Activated T-helper 1 cell treated with anti-CD3 and anti-CD28 coated beads, Interleukin-12 subunit alpha, Interleukin-12 subunit beta, Interleukin-2, Interleukin-4 antibody, amounts not matched to agents 30 ng/mL and 10 ng/mL and 1 ng/mL, durations not matched to agents 14 hours and 24 hours and 36 hours (primary cell): ENCODE measurements around the gene PXMP4. TPM values are rescaled to one million over a fixed set of nuclear protein-coding genes. Genes with fewer than 3 reads are reported as not detected.
"Not testable (repeated sequence)": the region's sequence is repeated elsewhere in the genome, so short reads cannot be mapped to it uniquely, and the experiment has no call there.

Experiments used
- DNase-seq: peaks from one replicate; pipeline ENCODE4 v3.0.0; 2021; ENCODE audit warnings: low spot score
- H3K27ac Mint-ChIP-seq: one replicate; pipeline ENCODE4 v1.8.0; 2021; ENCODE audit warnings: mild to moderate bottlenecking, mixed read lengths
- H3K27me3 Mint-ChIP-seq: one replicate; pipeline ENCODE4 v1.8.0; 2022; ENCODE audit warnings: mild to moderate bottlenecking, moderate library complexity, mixed read lengths; ENCODE audit not compliant: insufficient read depth
- H3K36me3 Mint-ChIP-seq: one replicate; pipeline ENCODE4 v1.8.0; 2021; ENCODE audit warnings: low read depth, mixed read lengths
- H3K4me1 Mint-ChIP-seq: one replicate; pipeline ENCODE4 v1.8.0; 2021; ENCODE audit warnings: low read depth, mixed read lengths
- H3K4me3 Mint-ChIP-seq: one replicate; pipeline ENCODE4 v1.8.0; 2021; ENCODE audit warnings: mild to moderate bottlenecking, moderate library complexity, mixed read lengths
- H3K9me3 Mint-ChIP-seq: one replicate; pipeline ENCODE4 v1.8.0; 2021; ENCODE audit warnings: mixed read lengths
- intact Hi-C: fragments of 100-400 bp; cut with micrococcal nuclease; formaldehyde crosslinking; loops from one replicate; pipeline ENCODE4 v1.15.1; 2024
- total RNA-seq: library from RNA; stranded (reverse); gene quantifications from 2 replicates; pipeline ENCODE4 v1.2.3, GENCODE V29; 2022

The PXMP4 gene, protein sequence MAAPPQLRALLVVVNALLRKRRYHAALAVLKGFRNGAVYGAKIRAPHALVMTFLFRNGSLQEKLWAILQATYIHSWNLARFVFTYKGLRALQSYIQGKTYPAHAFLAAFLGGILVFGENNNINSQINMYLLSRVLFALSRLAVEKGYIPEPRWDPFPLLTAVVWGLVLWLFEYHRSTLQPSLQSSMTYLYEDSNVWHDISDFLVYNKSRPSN
- total RNA-seq: 7.3 and 7.9 TPM in 2 replicates

DNA sequence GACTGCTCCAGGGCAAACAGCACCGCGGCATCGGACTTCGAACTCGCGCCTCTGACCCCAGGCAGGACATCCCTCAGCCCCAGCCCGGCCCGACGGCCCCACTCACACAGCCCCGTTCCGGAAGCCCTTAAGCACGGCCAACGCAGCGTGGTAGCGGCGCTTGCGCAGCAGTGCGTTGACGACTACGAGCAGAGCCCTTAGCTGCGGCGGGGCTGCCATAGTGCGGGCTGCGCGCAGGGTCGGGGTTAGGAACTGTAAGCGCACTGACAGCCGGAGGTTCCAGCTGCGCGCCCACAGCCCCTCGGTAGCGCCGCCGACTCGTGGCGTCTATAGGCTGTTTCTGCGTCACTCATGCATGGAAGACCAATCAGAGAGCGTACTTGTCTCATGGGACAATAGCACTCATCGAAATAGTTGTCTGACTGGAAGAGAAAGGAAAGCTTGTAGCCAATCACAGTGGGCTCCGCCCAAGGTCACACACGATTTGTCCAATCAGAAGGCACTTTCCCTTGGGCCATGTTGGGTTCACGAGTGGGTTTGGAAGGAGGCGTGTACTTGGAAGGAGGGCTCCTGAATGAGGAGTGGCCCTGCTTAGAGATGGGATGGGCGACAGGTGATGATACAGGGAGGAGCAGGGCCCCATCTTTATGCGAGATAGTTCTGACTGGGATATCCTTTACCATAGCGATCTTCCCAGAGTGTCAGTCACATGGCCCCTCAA lies at the start of gene PXMP4:
Gene PXMP4, minus strand, starts transcription at position 322 of the 721 bp plus-strand sequence. Its CDS starts 103 bp downstream, at position 219.
- H3K36me3 Mint-ChIP-seq: peaks cover 7% of the 10 kb centered on the region
- peaks cover 3% of the 10 kb centered on the region for H3K9me3 Mint-ChIP-seq
- H3K4me1 Mint-ChIP-seq: peaks cover 30% of the 10 kb centered on the region
- intact Hi-C loops: loop anchor here (1.0 to 5.0 kb wide), 8 partner anchors 11 to 272 kb away; partner anchors contain the start of genes ACTL10, CBFA2T2, CHMP4B and E2F1
- H3K4me3 Mint-ChIP-seq: peak within 1 kb of the TSS; percentile 85
- H3K27ac Mint-ChIP-seq: peak within 1 kb of the TSS; percentile 93
- DNase-seq: peak; percentile 88
- H3K27me3 Mint-ChIP-seq: no peaks in the 10 kb centered on the region

DNA sequence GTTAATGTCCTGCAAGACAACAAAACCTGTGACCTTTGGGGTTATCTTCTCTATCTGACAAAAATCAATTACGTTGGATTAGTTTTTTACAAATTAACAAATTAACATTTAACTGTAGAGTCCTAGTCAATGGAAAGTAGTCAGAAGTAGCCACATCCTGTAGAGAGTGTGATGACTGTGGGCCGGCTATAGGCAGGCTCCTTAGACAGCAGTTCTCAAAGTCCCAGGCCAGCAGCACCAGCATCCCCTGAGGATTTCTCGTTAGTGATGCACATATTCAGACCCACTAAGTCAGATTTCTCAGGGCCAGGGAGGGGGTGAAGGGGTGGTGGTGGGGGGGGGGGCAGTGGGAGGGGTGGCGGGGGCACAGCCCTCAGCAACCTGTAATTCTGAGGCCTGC lies 48.9 kb upstream of the PXMP4 start:
- intact Hi-C loops: no loop called here
- no peak overlapping the region for H3K27ac Mint-ChIP-seq
- no peaks in the 10 kb centered on the region for H3K27me3 Mint-ChIP-seq
- H3K36me3 Mint-ChIP-seq: peaks cover 16% of the 10 kb centered on the region
- no peak for DNase-seq
- H3K4me3 Mint-ChIP-seq: no peak overlapping the region
- H3K4me1 Mint-ChIP-seq: peaks cover 9% of the 10 kb centered on the region
- no peaks in the 10 kb centered on the region for H3K9me3 Mint-ChIP-seq

DNA sequence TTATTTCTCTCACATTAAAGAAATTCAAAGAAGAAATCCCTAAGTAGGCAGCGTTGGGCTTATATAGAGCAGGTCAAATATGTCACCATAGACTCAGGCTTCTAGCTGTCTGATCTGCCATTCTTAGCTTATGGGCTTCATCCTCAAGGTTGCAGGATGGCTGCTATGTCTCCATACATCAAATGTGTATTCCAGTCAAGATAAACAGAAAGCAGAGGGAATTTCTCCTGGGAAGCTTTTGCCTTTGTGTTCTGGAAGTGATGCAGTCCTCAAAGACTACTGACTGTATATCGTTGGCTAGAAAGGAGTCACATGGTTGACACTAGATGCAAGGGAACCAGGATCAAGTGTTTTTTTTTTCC lies 47.6 kb upstream of the PXMP4 start:
- Mint-ChIP-seq H3K36me3 (peaks cover 16% of the 10 kb centered on the region), H3K27ac (no peak overlapping the region), H3K4me1 (peaks cover under 1% of the 10 kb centered on the region), H3K27me3 (no peaks in the 10 kb centered on the region), H3K4me3 (no peak overlapping the region), H3K9me3 (no peaks in the 10 kb centered on the region)
- DNase-seq: no peak
- intact Hi-C loops: no loop called here

DNA sequence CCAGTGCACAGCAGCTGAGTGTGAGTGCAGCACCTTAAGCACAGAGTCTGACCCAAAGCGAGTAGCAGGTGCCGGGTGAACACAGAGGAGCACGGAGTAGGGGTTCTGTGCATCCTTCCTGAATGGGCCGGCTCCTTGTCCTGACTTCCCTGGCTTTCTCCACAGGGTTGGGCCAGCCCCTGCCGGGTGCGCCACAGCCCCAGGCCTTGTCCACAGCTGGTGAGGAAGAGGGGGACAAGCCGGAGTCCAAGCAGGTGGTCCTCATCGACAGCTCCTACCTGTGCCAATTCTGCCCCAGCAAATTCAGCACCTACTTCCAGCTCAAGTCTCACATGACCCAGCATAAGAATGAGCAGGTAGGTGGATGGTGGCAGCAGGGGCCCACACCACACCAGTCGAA lies 46.6 kb upstream of the PXMP4 start:
- Mint-ChIP-seq H3K4me3 (no peak overlapping the region), H3K4me1 (no peaks in the 10 kb centered on the region), H3K27ac (no peak overlapping the region), H3K9me3 (no peaks in the 10 kb centered on the region), H3K36me3 (peaks cover 15% of the 10 kb centered on the region), H3K27me3 (no peaks in the 10 kb centered on the region)
- intact Hi-C loops: no loop called here
- DNase-seq: no peak

DNA sequence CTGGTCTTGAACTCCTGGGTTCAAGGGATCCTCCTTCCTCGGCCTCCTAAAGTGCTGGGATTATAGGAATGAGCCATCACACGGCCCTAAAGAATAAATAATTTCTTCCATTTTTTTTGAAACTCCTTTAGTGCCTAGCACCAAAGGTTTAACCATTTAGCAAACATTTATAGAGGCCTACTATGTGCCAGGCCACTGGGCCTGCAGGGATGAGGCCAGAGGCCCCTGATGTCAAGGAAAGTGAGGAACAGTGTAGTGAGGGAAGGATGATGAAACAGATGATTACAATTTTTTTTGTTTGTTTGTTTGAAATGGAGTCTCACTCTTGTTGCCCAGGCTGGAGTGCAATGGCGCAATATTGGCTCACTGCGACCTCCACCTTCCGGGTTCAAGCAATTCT lies 45.5 kb upstream of the PXMP4 start:
- no peaks in the 10 kb centered on the region for H3K4me1 Mint-ChIP-seq
- no peaks in the 10 kb centered on the region for H3K27me3 Mint-ChIP-seq

DNA sequence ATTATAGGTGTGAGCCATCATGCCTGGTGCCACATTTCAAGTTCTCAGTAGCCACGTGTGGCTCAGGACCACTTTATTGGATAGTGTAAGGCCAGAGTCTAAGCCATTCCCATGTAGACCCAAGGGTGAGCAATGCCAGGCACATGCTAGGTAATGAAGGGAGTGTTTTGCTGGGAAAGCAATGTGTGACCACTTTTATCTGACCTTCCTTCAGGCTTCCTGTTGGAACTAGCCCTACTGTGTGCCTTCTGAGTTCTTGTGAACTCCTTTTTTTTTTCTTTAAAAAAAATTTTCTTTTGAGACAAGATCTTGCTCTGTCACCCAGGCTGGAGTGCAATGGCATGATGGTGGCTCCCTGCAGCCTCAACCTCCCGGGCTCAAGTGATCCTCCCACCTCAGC lies 45.0 kb upstream of the PXMP4 start:
- DNase-seq: no peak
- no peaks in the 10 kb centered on the region for H3K9me3 Mint-ChIP-seq
- H3K27ac Mint-ChIP-seq: no peak overlapping the region
- H3K36me3 Mint-ChIP-seq: peaks cover 15% of the 10 kb centered on the region
- no peaks in the 10 kb centered on the region for H3K4me1 Mint-ChIP-seq
- no peak overlapping the region for H3K4me3 Mint-ChIP-seq
- intact Hi-C loops: no loop called here
- no peaks in the 10 kb centered on the region for H3K27me3 Mint-ChIP-seq

More for the DNA sequence above, 45.5 kb upstream of the PXMP4 start:
- intact Hi-C loops: no loop called here
- DNase-seq: no peak
- peaks cover 15% of the 10 kb centered on the region for H3K36me3 Mint-ChIP-seq
- no peak overlapping the region for H3K4me3 Mint-ChIP-seq
- no peak overlapping the region for H3K27ac Mint-ChIP-seq
- H3K9me3 Mint-ChIP-seq: no peaks in the 10 kb centered on the region

DNA sequence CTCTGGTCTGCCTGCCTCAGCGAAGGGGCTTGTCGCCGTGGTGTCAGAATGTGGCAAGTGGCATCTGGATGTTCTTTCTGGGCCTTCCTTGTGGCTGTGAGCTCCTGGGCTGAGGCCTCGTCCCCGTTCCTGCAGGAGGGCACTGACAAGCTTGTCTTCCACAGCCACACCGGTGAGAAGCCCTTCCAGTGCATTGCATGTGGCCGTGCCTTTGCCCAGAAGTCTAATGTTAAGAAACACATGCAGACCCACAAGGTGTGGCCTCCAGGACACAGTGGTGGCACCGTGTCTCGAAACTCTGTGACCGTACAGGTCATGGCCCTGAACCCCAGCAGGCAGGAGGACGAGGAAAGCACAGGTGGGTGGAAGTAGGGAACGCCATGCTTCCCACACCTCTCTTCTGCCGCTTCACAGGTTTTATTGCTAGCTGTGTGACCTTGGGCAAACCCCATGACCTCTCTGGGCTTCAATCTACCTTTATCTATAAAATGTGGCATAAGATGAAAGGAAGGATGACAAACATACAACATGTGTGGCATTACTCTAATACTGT lies 41.7 kb upstream of the PXMP4 start:
- no peak for DNase-seq
- intact Hi-C loops: no loop called here
- H3K27ac Mint-ChIP-seq: no peak overlapping the region
- H3K4me3 Mint-ChIP-seq: no peak overlapping the region
- H3K9me3 Mint-ChIP-seq: peaks cover 6% of the 10 kb centered on the region
- no peaks in the 10 kb centered on the region for H3K27me3 Mint-ChIP-seq
- peaks cover 5% of the 10 kb centered on the region for H3K4me1 Mint-ChIP-seq
- H3K36me3 Mint-ChIP-seq: peaks cover 23% of the 10 kb centered on the region

DNA sequence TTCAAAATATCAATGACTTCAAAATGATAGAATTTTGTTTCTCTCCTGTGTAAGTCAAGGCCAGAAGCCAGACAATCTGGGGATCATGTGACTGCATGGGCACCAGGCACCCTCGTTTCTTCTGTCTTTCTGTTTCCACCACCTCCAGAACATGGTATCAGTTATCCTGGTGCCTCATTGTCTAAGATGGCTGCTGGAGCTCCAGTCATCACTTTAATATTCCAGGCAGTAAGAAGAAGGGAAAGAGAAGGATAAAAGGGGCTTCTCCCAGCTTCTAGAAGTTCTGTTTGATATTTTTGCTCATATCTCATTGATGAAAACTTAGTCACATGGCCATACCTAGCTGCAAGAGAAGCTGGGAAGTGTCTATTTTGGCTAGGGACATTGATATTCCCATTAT lies 37.3 kb upstream of the PXMP4 start:
- Mint-ChIP-seq H3K4me1 (peaks cover 5% of the 10 kb centered on the region), H3K9me3 (peaks cover 6% of the 10 kb centered on the region), H3K27ac (no peak overlapping the region), H3K4me3 (no peak overlapping the region), H3K36me3 (peaks cover 21% of the 10 kb centered on the region), H3K27me3 (no peaks in the 10 kb centered on the region)
- intact Hi-C loops: no loop called here
- no peak for DNase-seq

DNA sequence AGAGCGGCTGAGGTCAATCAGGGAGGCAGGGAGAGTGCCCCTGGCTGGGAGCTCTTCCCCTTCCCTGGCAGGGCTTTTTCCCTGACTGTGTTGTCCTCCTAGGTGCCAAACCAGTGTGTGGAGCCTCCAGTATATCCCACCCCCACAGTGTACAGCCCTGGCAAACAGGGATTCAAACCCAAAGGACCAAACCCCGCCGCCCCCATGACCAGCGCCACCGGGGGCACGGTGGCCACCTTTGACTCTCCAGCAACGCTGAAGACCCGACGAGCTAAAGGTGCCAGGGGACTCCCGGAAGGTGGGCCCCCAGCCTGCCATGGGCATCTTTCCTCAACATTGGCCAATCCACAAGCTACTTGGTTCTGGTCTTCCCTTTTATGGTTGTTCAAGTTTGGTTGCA lies 36.9 kb upstream of the PXMP4 start:
- no peak for DNase-seq
- H3K27me3 Mint-ChIP-seq: no peaks in the 10 kb centered on the region
- H3K9me3 Mint-ChIP-seq: peaks cover 6% of the 10 kb centered on the region
- H3K4me3 Mint-ChIP-seq: no peak overlapping the region
- H3K36me3 Mint-ChIP-seq: peaks cover 21% of the 10 kb centered on the region
- intact Hi-C loops: no loop called here
- peaks cover 5% of the 10 kb centered on the region for H3K4me1 Mint-ChIP-seq
- H3K27ac Mint-ChIP-seq: no peak overlapping the region

DNA sequence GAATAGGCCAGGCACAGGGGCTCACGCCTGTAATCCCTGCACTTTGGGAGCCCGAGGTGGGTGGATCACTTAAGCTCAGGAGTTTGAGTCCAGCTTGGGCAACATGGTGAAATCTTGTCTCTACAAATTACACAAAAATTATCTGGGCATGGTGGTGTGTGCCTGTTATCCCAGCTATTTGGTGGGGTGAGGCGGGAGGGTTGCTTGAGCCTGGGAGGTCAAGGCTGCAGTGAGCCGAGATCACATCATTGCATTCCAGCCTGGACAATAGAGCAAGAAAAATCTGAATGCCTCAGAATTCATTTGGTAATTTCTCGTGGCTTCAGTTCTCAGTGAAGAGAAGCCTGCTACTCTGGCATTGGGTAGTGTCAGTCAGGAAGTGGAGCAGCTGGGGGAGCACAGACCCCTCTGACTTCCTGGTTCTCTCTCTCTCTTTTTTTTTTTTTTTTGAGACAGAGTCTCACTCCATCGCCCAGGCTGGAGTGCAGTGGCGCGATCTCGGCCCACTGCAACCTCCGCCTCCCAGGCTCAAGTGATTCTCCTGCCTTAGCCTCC lies 35.9 kb upstream of the PXMP4 start:
- DNase-seq, H3K27me3 Mint-ChIP-seq, intact Hi-C loops, H3K4me1 Mint-ChIP-seq, H3K4me3 Mint-ChIP-seq, H3K9me3 Mint-ChIP-seq, H3K27ac Mint-ChIP-seq: not testable (repeated sequence)
- peaks cover 25% of the 10 kb centered on the region for H3K36me3 Mint-ChIP-seq

DNA sequence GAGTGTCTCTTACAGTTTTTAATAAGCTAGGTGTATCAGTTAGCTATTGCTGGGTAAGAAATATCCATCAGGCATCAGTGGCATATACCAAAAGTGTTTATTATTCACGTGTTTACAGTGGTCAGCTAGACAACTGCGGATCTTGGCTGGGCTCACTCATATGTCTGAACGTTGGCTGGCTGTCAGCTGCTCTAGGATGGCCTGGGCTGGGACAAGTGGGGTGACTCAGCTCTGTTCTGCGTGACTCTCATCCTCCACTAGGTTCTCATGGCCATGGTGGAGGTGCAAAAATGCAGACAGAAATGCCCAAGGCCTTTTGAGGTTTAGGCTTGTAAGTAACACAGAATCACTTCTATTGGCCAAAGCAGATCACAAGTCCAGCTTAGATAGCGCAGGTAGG lies 33.7 kb upstream of the PXMP4 start:
- peaks cover 21% of the 10 kb centered on the region for H3K36me3 Mint-ChIP-seq
- peaks cover 6% of the 10 kb centered on the region for H3K9me3 Mint-ChIP-seq
- intact Hi-C loops: no loop called here
- H3K4me1 Mint-ChIP-seq: peaks cover 5% of the 10 kb centered on the region
- no peak for DNase-seq
- H3K27me3 Mint-ChIP-seq: no peaks in the 10 kb centered on the region
- no peak overlapping the region for H3K27ac Mint-ChIP-seq
- no peak overlapping the region for H3K4me3 Mint-ChIP-seq

DNA sequence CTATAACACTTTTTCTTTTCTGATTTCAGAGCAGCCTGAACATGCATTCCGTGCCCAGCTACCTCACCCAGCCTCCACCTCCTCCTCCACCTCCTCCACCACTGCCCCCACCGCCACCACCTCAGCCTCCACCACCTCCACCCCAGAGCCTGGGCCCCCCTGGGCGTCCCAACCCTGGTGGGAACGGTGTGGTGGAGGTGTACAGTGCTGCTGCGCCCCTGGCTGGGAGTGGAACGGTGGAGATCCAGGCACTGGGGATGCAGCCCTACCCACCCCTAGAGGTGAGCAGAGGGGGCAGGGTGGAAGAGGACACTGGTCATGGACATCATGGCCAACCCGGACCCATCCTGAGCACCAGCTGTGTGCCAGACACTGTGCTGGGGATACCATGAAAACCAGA lies 33.0 kb upstream of the PXMP4 start:
- intact Hi-C loops: no loop called here
- Mint-ChIP-seq H3K36me3 (peaks cover 18% of the 10 kb centered on the region), H3K4me3 (no peak overlapping the region), H3K27ac (no peak overlapping the region), H3K27me3 (no peaks in the 10 kb centered on the region), H3K9me3 (peaks cover 6% of the 10 kb centered on the region), H3K4me1 (peaks cover 5% of the 10 kb centered on the region)
- no peak for DNase-seq

DNA sequence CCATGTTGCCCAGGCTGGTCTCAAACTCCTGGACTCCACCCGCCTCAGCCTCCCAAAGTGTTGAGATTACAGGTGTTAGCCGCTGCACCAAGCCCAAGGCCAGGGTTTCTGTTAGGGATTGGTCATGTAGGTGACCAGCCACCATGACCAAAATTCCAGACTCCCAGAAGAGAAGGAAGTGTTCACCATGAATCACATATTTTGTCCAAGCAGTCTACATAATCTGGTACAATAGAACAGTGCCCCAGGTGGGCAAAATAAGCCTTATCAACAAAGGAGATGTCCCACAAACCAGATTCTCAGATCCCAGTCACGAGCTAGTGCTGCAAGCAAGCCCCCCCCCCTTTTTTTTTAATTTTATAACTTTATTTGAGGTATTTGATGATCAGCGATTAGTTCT lies 31.7 kb upstream of the PXMP4 start:
- no peaks in the 10 kb centered on the region for H3K27me3 Mint-ChIP-seq
- H3K36me3 Mint-ChIP-seq: peaks cover 7% of the 10 kb centered on the region
- no peak overlapping the region for H3K4me3 Mint-ChIP-seq
- H3K4me1 Mint-ChIP-seq: no peaks in the 10 kb centered on the region
- intact Hi-C loops: no loop called here
- H3K9me3 Mint-ChIP-seq: no peaks in the 10 kb centered on the region
- no peak for DNase-seq
- no peak overlapping the region for H3K27ac Mint-ChIP-seq
